Measurements from ENCODE around the gene TNFRSF1A.
"Not testable (repeated sequence)": the region's sequence is repeated elsewhere in the genome, so short reads cannot be mapped to it uniquely, and the experiment has no call there.

Gene TNFRSF1A

DNA sequence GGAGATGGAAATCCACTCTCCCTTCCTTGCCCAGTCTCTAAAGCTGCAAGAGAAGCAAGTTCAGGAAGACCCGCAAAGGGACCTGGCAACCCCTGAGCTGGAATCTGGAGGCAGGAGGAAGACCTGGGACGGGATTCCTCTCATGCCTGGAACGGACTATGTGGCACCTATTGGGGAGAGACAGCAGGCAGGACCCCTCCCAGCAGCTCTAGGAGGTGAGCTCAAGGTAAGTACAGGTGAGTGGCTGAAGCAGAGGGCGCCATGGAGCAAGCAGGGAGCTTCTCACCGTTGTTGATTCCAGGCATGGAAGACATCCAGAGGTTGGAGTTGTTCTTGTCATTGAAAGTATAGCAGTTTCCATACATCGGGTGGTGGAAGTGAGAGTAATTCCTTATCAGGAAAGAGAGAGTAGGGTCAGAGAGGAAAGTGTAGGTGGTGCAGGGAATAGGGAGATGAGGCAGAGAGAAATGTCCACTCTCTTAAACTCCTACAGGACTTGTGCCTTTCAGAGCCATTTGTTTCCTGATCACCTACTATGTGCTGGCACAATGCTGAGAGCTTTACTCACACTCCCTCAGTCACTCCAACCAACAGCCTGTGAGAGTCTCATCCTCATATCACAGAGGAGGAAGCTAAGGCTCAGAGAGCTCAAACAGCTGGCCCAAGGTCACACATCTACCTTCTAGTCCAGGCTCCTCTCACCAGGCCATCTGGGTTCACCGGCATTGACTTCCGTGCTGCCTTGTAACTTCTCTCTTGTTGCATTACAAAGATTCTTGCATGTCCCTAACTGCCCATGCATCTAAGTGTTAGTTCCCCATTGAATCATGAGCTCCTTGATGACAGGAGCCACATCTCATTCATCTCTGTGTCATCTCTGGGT is 13.9 kb upstream of the TNFRSF1A start:
- no peak for FAIRE-seq

DNA sequence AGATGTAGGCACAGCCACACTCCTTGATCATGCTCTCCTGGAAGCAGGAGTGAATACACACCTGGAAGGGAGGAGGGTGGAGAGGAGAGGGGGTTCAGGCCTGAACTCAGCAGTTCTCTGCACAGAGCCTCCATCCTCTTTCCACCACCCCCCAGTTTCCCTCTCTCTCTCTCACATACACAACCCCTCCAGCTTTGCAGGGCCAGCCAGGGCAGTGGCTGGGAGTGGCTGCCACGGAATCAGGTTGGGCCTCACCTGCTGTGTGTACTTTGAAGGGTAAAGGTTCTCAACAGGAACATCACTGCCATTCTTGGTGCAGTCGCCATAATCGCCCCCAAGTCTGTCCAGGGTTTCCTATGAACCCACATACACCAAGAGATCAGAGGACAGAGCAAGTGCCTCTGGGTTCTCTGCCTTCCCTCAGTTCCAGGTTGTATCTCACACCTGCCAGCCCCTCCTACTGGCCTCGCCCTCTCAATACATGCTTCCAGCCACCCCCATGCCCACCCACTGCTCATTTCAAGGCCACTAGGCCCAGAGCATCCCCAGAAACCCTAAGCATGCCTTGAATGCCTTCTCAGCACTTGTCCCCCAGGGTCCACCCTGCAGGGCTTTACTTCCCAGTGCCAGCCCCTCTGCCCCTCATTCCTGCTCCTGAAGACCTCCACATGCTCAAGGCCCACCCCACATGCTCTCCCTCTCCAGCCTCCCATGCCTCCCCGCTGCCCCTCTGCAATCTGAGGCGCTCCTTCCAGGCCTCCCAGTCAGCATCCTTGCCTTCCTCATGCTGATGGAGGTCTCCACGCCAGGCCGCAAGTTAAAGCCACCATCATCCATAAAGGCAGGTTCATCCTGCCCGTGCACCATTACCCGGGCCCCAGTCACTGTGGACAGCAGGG is 12.9 kb upstream of the TNFRSF1A start:
- no peak for FAIRE-seq

DNA sequence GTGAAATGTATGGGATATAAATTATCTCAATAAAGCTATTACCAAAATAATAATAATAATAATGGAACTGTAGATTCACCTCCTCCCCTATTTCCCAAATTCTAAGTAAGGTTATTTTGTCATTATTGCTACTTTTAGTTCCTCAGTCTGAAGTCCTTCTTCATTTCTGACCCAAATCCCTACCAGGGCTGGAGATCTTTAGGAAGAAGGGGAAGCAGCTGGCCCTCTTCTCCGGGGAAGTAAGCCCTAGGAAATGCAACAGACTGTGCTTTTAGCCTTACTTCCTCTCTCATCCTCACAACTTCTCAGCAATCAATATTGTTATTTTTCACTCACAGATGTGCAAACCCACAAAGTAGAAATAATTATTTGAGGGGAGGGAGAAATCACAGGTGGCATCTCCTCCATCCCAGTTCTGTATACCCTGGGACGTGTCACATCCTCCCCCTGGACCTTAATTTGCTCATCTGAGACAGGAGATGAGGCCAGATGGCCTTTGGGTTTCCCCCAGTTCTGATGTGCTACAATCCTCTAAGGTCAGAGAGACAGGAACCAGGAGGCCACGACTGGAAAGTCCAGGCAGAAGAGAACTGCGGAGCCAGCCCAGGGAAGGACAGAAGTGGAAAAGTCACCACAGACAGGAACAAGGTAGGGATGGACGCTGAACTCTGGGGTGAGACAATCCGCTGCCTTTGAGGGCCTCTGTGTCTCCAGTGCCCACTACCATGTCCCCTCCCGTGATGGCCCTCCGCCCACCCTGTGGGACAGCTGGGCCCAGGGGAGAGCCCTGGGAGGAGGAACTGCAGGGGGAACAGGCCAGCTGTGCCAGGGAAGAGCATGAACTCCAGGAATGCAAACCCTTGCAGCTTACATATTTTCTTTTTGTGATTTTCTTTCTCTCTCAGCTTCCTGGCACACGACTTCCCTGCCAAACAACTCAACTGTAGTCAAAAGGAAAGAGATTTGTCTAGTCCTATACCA is 10.6 kb upstream of the TNFRSF1A start:
- FAIRE-seq, result no peak

DNA sequence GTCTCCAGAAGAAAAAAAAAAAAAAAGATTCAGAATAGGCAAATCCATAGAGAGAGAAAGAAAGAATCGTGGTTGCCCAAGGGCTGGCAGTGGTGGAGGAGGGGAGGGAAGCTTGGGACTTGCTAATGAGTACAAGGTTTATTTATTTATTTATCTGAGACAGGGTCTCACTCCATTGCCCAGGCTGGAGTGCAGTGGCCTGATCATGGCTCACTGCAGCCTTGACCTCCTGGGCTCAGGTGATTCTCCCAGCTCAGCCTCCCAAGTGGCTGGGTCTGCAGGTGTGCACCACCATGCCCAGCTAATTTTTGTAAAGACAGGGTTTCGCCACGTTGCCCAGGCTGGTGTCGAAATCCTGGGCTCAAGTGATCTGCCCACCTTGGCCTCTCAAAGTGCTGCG is 9.7 kb upstream of the TNFRSF1A start:
- no peak for FAIRE-seq

DNA sequence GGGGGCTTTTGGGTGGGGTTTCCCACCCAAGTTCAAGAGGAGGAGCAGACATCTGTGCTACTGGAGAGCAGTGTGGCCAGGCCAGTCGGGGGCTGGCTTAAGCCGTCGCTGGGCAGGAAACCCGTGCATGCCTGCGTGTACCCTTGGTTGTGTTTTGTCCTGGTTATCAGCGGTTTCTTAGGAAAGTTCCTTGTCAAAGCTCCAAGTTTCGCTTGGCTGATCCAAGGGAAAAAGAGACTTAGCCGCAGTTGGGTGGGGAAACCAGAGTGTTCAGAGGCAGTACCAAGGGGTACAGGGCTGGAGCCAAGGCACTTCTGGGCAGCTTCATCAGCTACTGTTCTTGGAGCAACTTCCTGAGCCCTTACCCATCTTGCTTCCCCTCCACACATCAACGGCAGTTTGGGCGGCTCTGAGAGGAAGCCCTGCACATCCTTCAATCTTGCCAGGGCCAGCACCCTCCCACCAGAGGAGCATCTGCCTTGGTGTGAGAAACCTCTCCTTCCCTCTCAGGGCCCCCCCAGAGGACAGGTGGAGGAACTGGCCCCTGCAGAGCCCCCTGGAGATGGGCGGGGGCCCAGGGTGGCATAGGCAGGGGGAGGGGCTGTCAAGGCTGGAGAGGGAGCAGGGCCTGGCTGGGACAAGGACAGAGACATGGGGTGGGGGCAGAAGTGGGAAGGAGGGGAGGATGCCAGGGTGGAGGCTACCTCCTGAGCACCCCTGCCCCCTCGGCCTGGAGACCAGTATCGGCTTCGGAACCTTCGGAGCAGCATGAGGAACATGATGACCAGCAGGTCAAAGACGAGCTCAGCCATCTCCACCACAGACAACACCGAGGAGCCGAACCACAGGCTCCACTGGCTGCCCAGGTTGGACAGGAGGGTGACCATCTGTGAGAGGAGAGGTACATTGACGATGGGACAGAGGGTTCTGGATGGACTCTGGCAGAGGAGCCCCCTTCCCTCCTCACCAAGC is 5.8 kb upstream of the TNFRSF1A start:
- FAIRE-seq, result no peak

DNA sequence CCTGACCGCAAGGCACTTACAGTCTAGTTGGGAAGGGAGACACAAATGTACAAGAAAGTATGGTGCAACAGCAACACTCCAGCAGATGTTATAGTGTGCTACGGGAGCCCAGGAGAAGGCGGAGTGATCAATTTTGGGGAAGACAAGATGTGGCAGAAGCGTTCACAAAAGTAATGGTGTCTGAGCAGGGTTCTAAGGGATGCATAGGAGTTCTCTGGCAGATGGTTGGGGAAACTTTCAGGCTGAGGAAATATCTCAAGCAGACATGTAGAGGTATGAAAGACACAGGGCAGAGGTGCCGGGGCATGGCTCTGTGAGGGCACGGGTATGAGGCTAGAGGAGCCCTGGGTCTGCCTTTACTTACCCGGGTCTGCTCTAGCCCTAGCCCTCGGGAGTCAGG is 5.1 kb upstream of the TNFRSF1A start:
- FAIRE-seq, result no peak

DNA sequence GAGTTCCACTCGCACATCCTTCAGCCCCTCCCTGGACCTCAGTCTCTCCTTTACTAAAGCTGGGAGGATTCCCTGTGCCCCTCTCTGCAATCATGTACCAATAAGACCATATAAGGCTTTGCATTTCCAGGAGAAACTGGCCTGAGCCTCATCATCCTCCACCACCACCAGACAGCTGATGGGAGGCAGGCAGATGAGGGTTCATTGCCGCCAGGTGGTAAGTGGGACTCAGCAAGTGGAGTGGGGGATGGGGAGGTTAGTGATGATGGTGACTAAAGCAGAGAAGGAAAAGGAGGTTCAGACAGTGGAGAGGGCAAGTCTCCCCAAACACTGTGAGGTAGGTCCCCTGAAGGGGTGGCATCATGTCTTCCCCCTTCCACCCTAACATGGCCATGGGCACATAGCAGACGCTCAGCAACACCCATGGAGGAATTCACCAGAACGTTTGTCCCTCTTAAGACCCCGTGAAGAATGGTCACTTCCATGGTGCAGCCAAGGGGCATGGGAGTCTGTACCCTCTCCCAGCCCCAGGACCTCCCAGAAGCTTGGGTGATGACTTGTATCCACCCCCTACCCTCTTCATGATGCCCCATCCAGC is 4.5 kb upstream of the TNFRSF1A start:
- FAIRE-seq, result no peak

DNA sequence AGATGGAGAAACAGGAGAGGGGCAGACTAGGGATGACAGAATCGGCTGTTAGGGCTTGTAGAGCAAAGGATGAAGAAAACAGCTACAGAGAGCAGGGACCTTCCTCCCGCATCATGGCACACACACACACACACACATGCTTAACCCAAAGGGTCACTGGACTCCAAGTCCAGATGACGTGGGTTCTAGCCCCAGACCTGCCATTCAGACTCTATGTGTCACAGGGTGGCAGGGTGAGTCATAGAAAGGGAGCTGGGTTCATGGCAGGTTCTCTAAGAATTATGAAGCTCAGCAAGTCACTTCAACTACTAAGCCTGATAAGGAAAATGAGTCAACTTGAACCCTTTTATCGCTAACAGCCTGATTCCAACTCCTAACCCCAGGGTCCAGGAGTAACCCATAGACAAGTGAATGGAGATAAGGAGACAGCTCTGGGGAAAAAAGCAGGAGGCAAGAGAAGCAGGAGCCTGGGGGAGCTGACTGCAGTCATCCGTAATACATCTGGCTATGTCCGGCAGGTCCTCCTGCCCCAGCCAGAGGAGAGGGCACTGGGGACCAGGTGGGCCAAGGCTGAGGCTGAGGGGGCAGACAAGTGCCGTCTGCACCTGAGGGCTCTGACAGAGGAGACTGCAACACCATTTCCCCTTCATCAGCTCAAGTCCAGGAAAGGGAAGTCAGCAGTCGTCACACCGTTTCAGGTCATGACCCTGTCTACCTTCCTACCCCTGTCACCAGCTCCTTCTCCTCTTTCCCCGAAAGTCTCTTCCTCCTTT is 3.6 kb upstream of the TNFRSF1A start:
- no peak for FAIRE-seq

DNA sequence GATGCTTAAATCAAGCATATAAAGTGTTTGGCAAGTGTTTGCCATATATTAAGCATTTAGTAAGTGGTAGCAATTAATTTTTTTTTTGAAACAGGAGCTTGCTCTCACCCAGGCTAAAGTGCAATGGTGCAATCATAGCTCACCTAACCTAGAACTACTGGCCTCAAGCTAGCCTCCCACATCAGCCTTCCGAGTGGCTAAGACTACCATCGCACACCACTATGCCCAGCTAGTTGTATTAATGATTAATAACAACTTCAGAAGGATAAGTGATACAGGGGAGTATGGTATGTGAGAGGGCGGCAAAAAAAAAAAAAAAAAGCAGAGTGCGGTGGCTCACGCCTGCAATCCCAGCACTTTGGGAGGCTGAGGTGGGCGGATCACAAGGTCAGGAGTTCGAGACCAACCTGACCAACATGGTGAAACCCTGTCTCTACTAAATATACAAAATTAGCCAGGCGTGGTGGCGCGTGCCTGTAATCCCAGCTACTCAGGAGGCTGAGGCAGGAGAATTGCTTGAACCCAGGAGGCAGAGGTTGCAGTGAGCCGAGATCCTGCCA is 2.3 kb upstream of the TNFRSF1A start:
- FAIRE-seq, result not testable (repeated sequence)

DNA sequence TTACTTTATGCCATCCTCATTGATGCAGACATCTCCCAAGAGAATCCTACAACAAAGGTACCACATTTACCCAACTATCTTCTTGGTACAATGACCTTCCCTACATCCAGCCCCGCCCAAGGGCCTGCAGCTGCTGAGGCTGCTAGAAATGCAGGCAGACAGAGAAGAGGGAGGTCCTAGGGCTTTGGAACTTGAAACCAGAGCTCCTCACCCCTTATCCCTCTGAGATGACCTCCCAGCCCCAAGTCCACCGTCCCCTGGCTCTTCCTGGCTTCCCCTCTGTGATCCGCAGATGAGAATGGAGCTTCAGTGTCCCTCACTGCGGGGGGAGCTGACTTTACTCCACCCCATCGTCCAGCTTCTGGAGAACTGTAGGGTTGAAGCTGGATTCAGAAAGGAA is 1.6 kb upstream of the TNFRSF1A start:
- no peak for FAIRE-seq

DNA sequence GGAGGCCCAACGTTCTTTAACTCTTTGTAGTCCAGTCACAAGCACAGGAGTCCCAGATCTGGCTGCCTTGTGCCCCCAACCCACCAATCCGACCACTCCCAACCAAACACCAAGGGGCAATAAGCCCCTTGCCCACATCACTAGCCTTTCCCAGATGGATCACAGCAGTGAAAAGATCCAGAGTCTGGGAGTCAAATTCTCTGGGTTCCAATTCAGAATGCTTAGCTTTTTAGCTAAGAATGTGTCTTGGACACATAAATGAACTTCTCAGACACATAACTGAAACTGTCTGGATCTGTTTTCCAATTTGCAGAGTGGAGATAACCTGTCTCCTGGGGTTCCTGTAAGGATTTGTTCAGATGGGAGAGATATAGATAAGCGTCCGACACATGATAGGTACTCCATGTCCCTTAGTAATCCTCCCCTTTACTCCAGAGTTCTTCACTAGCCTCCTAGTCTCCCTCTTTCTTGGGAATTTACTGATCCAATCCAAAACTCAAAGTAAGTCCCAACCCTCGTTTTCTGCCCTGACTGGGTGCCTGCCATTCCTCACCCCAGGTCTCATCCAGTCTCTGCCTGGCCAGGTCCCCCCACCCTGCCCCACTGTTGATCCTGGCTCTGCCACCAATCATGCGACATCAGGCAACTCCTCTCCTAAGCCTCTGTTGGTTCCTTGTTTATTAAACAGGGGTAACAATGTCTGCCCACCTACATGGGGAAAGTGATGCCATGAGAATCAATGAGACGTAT is 439 bp upstream of the TNFRSF1A start:
- no peak for FAIRE-seq

DNA sequence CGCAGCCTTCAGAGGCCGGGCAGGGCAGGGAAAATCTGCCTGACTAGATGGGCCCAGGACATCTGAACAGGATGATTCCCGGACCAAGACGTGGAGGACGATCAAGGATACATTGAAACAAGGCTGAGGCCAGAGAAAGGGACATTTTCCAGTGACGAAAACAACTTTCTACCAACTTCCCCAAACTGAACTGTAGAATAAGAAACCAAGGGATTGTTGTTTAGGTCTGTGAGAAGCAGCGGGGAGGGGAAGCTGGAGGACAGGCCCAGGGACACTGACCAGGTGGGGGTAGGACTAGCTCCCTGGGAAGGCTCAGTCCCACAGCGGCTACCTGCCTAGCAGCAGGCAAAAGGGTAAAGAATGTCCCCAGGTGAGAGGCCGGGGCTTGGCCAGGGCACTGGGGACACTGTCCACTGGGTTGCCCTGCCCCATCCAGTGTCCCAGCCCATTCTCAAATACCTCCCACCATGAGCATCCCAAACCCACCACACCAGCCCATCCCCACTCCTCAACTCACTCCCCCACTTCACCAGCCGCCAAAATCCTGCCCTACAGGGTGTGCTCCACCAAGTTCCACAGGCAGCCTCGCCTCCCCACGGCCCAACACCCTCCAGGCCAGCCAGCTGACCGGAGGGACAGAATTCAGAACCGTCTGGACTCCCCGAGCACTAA is 995 bp downstream of the TNFRSF1A start:
- no peak for FAIRE-seq

DNA sequence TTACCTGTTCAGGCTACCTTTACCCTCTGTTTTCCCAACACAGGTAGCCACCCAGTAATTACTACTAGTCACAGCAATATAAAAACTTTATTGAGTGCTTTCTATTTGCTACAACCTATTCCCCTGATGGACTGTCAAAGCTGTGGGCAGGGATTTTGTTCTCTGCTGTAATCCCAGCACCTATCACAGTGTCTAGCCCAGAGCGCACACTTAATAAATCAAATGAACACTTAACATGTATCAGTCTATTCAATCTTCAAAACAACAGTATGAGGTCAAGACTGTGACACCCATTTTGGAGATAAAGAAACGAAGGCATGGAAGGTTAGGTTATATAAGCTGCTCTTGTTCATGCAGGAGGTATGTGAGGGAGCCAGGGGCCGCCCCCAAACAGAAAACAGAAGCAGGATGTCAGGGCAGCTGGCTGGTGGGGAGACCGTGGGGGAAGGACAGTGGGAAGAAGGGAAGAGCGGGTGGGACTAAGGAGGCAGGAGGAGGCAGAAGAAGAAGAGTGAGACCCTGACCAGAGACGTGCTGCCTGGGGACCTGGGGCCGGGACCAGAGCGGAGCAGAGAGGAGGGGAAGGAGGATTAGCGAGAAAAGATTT is 1.7 kb downstream of the TNFRSF1A start:
- no peak for FAIRE-seq

DNA sequence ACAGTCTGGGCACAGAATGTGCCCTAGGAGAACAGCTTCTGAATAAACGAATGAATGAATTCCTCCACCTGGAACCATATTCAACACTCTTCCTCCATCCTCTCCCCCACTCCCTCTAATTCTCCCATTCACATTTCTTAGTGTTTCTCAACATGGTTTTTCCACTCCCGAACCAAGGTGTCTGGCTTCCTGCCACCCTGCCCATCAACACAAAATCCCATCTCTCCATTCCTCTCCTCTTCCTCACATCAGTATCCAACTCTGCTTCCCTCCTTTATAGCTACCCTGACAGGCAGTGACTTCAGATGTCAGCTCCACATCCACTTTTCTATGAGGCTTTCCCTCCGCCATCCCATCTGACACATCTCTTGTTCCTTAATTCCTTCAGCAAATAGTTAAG is 2.9 kb downstream of the TNFRSF1A start:
- FAIRE-seq, result no peak

DNA sequence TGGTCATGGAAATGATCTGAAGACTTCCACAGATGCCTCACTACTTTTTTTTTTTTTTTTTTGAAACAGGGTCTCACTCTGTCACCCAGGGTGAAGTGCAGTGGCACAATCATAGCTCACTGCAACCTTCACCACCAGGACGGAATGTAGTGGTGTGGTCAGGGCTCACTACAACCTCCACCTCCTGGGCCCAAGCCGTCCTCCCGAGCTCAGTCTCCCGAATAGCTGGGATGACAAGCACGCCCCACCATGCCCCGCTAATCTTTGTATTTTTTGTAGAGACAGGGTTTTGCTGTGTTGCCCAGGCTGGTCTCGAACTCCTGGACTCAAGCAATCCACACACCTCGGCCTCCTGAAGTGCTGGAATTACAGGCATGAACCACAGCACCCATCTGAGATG is 3.3 kb downstream of the TNFRSF1A start:
- not testable (repeated sequence) for FAIRE-seq

DNA sequence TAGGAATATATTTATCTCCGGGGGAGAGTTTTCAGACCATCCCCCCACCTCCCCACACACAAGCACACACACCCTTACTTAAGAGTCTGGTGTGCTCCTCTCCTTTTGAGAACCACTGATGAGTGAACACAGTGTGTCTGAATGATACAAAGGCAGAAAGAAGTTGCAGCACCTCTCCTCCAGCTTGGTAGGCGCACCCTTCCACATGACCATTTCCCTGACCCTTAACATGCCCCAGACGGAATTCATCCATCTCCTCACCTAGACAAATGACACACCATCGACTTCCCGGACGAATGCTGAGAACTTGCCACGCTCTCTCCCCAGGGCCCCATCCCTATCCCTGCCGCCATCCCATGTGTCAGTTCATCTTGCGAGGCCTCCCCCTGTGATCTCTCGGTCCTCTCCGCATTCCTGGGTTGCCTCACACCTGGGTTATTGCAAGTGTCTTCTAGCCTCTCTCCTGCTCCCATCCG is 3.9 kb downstream of the TNFRSF1A start:
- FAIRE-seq, result no peak

DNA sequence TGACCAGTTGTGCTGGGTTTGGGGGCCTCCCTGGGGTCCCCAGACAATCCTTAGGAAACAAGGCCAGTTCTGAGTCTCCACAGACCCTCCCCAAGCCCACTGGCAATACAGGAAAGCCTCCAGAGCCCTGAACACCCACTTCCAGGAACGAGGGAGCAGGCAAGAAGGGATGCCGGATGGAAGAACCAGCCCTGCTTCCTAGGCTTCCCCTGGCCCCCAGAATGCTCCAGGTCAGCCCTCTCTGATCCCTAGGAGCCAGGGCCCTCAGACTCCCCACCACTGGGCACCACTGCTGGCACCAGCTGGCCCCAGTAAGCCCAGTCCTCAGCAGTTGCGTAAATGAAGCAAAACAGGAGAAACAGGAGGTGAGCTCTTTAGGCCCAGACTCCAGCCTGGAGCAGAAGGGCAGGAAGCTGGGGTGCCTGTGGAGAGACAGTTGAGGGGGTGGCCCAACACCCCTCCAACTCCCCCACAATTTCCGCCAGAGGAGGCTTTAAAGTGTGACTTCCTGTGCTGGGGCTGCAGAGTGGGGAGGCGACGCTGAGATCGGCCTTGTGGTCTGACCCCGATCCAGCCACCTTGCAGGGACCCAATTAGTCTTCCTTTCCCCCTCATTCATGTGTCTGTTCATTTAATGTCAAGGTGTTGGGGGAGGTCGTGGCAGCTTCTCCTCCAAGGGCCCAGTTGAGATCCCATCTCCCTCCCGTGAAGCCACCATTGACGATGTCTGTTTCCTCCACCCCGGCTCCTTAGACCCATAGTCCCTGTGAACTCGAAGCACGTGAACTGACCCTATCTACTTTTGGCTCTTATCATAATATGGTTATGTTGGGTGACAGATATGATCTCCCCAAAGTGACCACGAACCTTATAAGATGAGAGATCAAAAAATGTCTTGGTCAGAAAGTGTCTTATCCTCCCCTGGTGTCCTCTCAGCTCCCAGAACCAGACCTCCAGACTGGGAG is 4.7 kb downstream of the TNFRSF1A start:
- FAIRE-seq, result no peak

Data from TTC549 (cell line).